ENCODE data around the gene ENTPD8.
"Not testable (repeated sequence)": the region's sequence is repeated elsewhere in the genome, so short reads cannot be mapped to it uniquely, and the experiment has no call there.

ENTPD8 gene

GRCh38 chr9:137454597-137455358, 13.6 kb upstream of the ENTPD8 start:
- H3K9ac ChIP-seq (ENCODE audit: low read depth, low read length) = peak overlapping the region; percentile 45; the same call in 1 of the 2 replicates
- 0 out of 2 replicates have a peak, but pooled peaks cover 12% of the 10 kb centered on the region for H3K36me3 ChIP-seq (ENCODE audit: insufficient read depth, low read depth, low read length)
- H3K9me3 ChIP-seq (ENCODE audit: insufficient read depth, low read depth, low read length) = no peaks in the 10 kb centered on the region
- H3K4me1 ChIP-seq (ENCODE audit: insufficient read depth, low read length) = peaks cover 10% of the 10 kb centered on the region
- no peak overlapping the region for H3K27ac ChIP-seq (ENCODE audit: low read length)
- H3K4me3 ChIP-seq (ENCODE audit: low read length) = peak overlapping the region; percentile 66; the same call in 1 of the 2 replicates
- H3K27me3 ChIP-seq (ENCODE audit: insufficient read depth, low read length) = no peaks in the 10 kb centered on the region

- peak overlapping the region; percentile 45; the same call in 1 of the 2 replicates for H3K9ac ChIP-seq (ENCODE audit: low read depth, low read length)
Observed at GRCh38 chr9:137454145-137454596, 13.0 kb upstream of the ENTPD8 start.

GRCh38 chr9:137453643-137454081, 12.5 kb upstream of the ENTPD8 start:
- peaks cover 10% of the 10 kb centered on the region for H3K4me1 ChIP-seq (ENCODE audit: insufficient read depth, low read length)
- peak overlapping the region; percentile 64; the same call in 1 of the 2 replicates for H3K4me3 ChIP-seq (ENCODE audit: low read length)
- H3K9me3 ChIP-seq (ENCODE audit: insufficient read depth, low read depth, low read length) = no peaks in the 10 kb centered on the region
- peaks cover 21% of the 10 kb centered on the region; the same call in 1 of the 2 replicates for H3K36me3 ChIP-seq (ENCODE audit: insufficient read depth, low read depth, low read length)
- H3K9ac ChIP-seq (ENCODE audit: low read depth, low read length) = no peak overlapping the region
- no peak overlapping the region for H3K27ac ChIP-seq (ENCODE audit: low read length)
- H3K27me3 ChIP-seq (ENCODE audit: insufficient read depth, low read length) = no peaks in the 10 kb centered on the region

More at GRCh38 chr9:137454145-137454596, 13.0 kb upstream of the ENTPD8 start:
- H3K27me3 ChIP-seq (ENCODE audit: insufficient read depth, low read length) = no peaks in the 10 kb centered on the region
- peaks cover 18% of the 10 kb centered on the region; the same call in 1 of the 2 replicates for H3K36me3 ChIP-seq (ENCODE audit: insufficient read depth, low read depth, low read length)
- H3K9me3 ChIP-seq (ENCODE audit: insufficient read depth, low read depth, low read length) = no peaks in the 10 kb centered on the region
- no peak overlapping the region for H3K27ac ChIP-seq (ENCODE audit: low read length)
- H3K4me1 ChIP-seq (ENCODE audit: insufficient read depth, low read length) = peaks cover 10% of the 10 kb centered on the region
- peak overlapping the region; percentile 66; the same call in 1 of the 2 replicates for H3K4me3 ChIP-seq (ENCODE audit: low read length)

GRCh38 chr9:137452761-137453642, 11.8 kb upstream of the ENTPD8 start:
- Histone ChIP-seq H3K27ac (ENCODE audit: low read length) (no peak overlapping the region), H3K9me3 (ENCODE audit: insufficient read depth, low read depth, low read length) (no peaks in the 10 kb centered on the region), H3K4me1 (ENCODE audit: insufficient read depth, low read length) (peaks cover 9% of the 10 kb centered on the region), H3K27me3 (ENCODE audit: insufficient read depth, low read length) (no peaks in the 10 kb centered on the region), H3K36me3 (ENCODE audit: insufficient read depth, low read depth, low read length) (peaks cover 21% of the 10 kb centered on the region; the same call in 1 of the 2 replicates), H3K9ac (ENCODE audit: low read depth, low read length) (no peak overlapping the region), H3K4me3 (ENCODE audit: low read length) (peak overlapping the region; percentile 64; the same call in 1 of the 2 replicates)

- H3K27me3 ChIP-seq (ENCODE audit: insufficient read depth, low read length) = no peaks in the 10 kb centered on the region
- H3K9ac ChIP-seq (ENCODE audit: low read depth, low read length) = no peak overlapping the region
- H3K27ac ChIP-seq (ENCODE audit: low read length) = no peak overlapping the region
- peaks cover 20% of the 10 kb centered on the region; the same call in 1 of the 2 replicates for H3K36me3 ChIP-seq (ENCODE audit: insufficient read depth, low read depth, low read length)
- no peaks in the 10 kb centered on the region for H3K9me3 ChIP-seq (ENCODE audit: insufficient read depth, low read depth, low read length)
- H3K4me3 ChIP-seq (ENCODE audit: low read length) = no peak overlapping the region
- H3K4me1 ChIP-seq (ENCODE audit: insufficient read depth, low read length) = peaks cover 7% of the 10 kb centered on the region
Observed at GRCh38 chr9:137452006-137452760, 11.0 kb upstream of the ENTPD8 start.

- H3K9me3 ChIP-seq (ENCODE audit: insufficient read depth, low read depth, low read length); H3K4me3 ChIP-seq (ENCODE audit: low read length); H3K9ac ChIP-seq (ENCODE audit: low read depth, low read length); H3K27me3 ChIP-seq (ENCODE audit: insufficient read depth, low read length); H3K27ac ChIP-seq (ENCODE audit: low read length); H3K4me1 ChIP-seq (ENCODE audit: insufficient read depth, low read length): not testable (repeated sequence)
- peaks cover 13% of the 10 kb centered on the region; the same call in 1 of the 2 replicates for H3K36me3 ChIP-seq (ENCODE audit: insufficient read depth, low read depth, low read length)
Observed at GRCh38 chr9:137451264-137452005, 10.3 kb upstream of the ENTPD8 start.

- H3K9me3 ChIP-seq (ENCODE audit: insufficient read depth, low read depth, low read length); H3K9ac ChIP-seq (ENCODE audit: low read depth, low read length); H3K27ac ChIP-seq (ENCODE audit: low read length); H3K4me1 ChIP-seq (ENCODE audit: insufficient read depth, low read length); H3K4me3 ChIP-seq (ENCODE audit: low read length); H3K27me3 ChIP-seq (ENCODE audit: insufficient read depth, low read length): not testable (repeated sequence)
- H3K36me3 ChIP-seq (ENCODE audit: insufficient read depth, low read depth, low read length) = peaks cover 12% of the 10 kb centered on the region; the same call in 1 of the 2 replicates
Observed at GRCh38 chr9:137450539-137451222, 9.5 kb upstream of the ENTPD8 start.

- Histone ChIP-seq H3K9me3 (ENCODE audit: insufficient read depth, low read depth, low read length) (no peaks in the 10 kb centered on the region), H3K4me1 (ENCODE audit: insufficient read depth, low read length) (peaks cover 7% of the 10 kb centered on the region), H3K27me3 (ENCODE audit: insufficient read depth, low read length) (no peaks in the 10 kb centered on the region), H3K36me3 (ENCODE audit: insufficient read depth, low read depth, low read length) (peaks cover 12% of the 10 kb centered on the region; the same call in 1 of the 2 replicates), H3K4me3 (ENCODE audit: low read length) (no peak overlapping the region), H3K27ac (ENCODE audit: low read length) (no peak overlapping the region), H3K9ac (ENCODE audit: low read depth, low read length) (no peak overlapping the region)
Observed at GRCh38 chr9:137449931-137450538, 8.9 kb upstream of the ENTPD8 start.

GRCh38 chr9:137449081-137449844, 8.1 kb upstream of the ENTPD8 start:
- H3K9me3 ChIP-seq (ENCODE audit: insufficient read depth, low read depth, low read length) = no peaks in the 10 kb centered on the region
- H3K4me3 ChIP-seq (ENCODE audit: low read length) = no peak overlapping the region
- peaks cover 1% of the 10 kb centered on the region for H3K4me1 ChIP-seq (ENCODE audit: insufficient read depth, low read length)
- no peaks in the 10 kb centered on the region for H3K27me3 ChIP-seq (ENCODE audit: insufficient read depth, low read length)
- H3K36me3 ChIP-seq (ENCODE audit: insufficient read depth, low read depth, low read length) = peaks cover 12% of the 10 kb centered on the region; the same call in 1 of the 2 replicates
- H3K27ac ChIP-seq (ENCODE audit: low read length) = no peak overlapping the region
- no peak overlapping the region for H3K9ac ChIP-seq (ENCODE audit: low read depth, low read length)

Data from iPS-20b (cell line).